ENCODE data around the gene SLCO2A1.

SLCO2A1 gene

GRCh38 chr3:133998691-133999241 lies 31.0 kb downstream of the SLCO2A1 start:
- TF ChIP-seq CTCF (conservative IDR thresholded peaks at IDR 0.05; ENCODE audit: low read depth): no peak
- ChIA-PET CTCF (interaction anchor here (0.6 kb wide), 1 partner anchor 60 kb away, joined by 3 read pairs; no protein-coding TSS in a partner anchor), POLR2A (ENCODE audit: low non-redundant PET) (no interaction called here)
- no peak for DNase-seq (ENCODE audit: low spot score)
- H3K27ac ChIP-seq: no peak overlapping the region

- no peak overlapping the region for H3K27ac ChIP-seq
- POLR2A ChIA-PET (ENCODE audit: low non-redundant PET): no interaction called here
- no peak for TF ChIP-seq CTCF (conservative IDR thresholded peaks at IDR 0.05; ENCODE audit: low read depth)
- DNase-seq (ENCODE audit: low spot score): no peak
- CTCF ChIA-PET: no interaction called here
These were observed 31.7 kb downstream of the SLCO2A1 start for GRCh38 chr3:133997871-133998635.

DNA sequence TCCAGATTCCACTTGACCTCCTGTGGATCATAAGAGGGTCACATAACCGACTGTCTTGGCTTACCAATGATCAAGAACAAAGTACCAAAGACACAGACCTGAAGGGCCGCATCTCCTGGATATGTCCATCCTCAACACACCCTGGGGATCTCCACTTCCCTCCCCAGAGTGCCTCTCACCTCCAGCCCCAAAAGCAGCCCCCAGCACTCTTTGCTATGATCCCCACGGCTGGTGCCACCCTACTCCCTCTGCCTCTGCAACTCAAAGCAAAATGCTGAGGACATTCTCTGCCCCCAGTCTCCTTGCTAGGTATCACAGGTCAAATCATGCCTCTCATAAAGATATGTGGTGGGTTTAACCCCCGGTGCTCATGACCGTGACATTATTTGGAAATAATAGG lies 32.7 kb downstream of the SLCO2A1 start:
- TF ChIP-seq CTCF (conservative IDR thresholded peaks at IDR 0.05; ENCODE audit: low read depth): no peak
- CTCF ChIA-PET: no interaction called here
- no peak overlapping the region for H3K27ac ChIP-seq
- POLR2A ChIA-PET (ENCODE audit: low non-redundant PET): no interaction called here
- no peak for DNase-seq (ENCODE audit: low spot score)

- DNase-seq (ENCODE audit: low spot score): no peak
- no peak overlapping the region for H3K27ac ChIP-seq
- CTCF ChIA-PET: no interaction called here
- TF ChIP-seq CTCF (conservative IDR thresholded peaks at IDR 0.05; ENCODE audit: low read depth): no peak
- POLR2A ChIA-PET (ENCODE audit: low non-redundant PET): no interaction called here
These were observed 33.5 kb downstream of the SLCO2A1 start for GRCh38 chr3:133996251-133996661.

DNA sequence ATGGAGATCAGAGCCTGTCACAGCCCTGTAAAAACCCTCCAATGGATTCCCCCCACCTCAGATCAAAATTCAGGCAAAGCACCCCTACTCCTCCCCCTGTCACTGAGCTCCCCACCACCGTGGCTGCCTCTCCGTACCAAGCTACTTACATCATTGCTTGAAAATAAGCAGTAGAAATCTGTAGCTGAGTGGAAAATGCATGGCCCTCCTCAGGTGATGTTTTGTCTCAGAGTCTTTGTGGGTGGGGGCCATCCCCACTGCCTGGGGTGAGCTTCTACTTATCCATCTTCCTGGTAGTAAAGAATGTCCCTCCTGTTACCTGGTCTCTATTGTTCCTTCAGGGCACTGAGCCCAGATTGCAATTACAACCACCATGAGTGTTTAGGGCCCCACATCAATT lies 34.5 kb downstream of the SLCO2A1 start:
- no peak overlapping the region for H3K27ac ChIP-seq
- CTCF ChIA-PET: interaction anchor here (0.9 kb wide), 1 partner anchor 45 kb away, joined by 4 read pairs; no protein-coding TSS in a partner anchor
- no peak for DNase-seq (ENCODE audit: low spot score)
- POLR2A ChIA-PET (ENCODE audit: low non-redundant PET): no interaction called here
- no peak for TF ChIP-seq CTCF (conservative IDR thresholded peaks at IDR 0.05; ENCODE audit: low read depth)

GRCh38 chr3:133994166-133994890 lies 35.4 kb downstream of the SLCO2A1 start:
- no peak for DNase-seq (ENCODE audit: low spot score)
- TF ChIP-seq CTCF (conservative IDR thresholded peaks at IDR 0.05; ENCODE audit: low read depth): no peak
- H3K27ac ChIP-seq: no peak overlapping the region
- ChIA-PET CTCF (interaction anchor here (0.9 kb wide), 1 partner anchor 44 kb away, joined by 4 read pairs; no protein-coding TSS in a partner anchor), POLR2A (ENCODE audit: low non-redundant PET) (no interaction called here)

All from RWPE1 (cell line).